LoVo (cell line): Measurements from ENCODE around the gene MITD1.
"Not testable (repeated sequence)": the region's sequence is repeated elsewhere in the genome, so short reads cannot be mapped to it uniquely, and the experiment has no call there.

Experiments used
- DNase-seq: peaks from one replicate; pipeline ENCODE4 v3.0.0-alpha.2; 2016; ENCODE audit warnings: low spot score

The MITD1 gene

GRCh38 chr2:99154643-99155536 lies 26.0 kb downstream of the MITD1 start, which contains the start of the genes LIPT1 and TSGA10:
TSS of gene LIPT1 (plus strand) at chr2:99154967. CDS start at chr2:99161958, 6,991 bp downstream.
TSS of gene TSGA10 (minus strand) at chr2:99154942. CDS start at chr2:99109439, 45,503 bp downstream.
- peak; percentile 91 for DNase-seq

- DNase-seq = no peak
These were observed 26.8 kb downstream of the MITD1 start for GRCh38 chr2:99153921-99154604.

GRCh38 chr2:99152199-99152895 lies 28.5 kb downstream of the MITD1 start:
- DNase-seq = no peak

- no peak for DNase-seq
These were observed 30.2 kb downstream of the MITD1 start for GRCh38 chr2:99150706-99151105.

- peak; percentile 96 for DNase-seq
These were observed 39.4 kb downstream of the MITD1 start, which contains the start of gene C2orf15 for GRCh38 chr2:99141110-99142108. TSS of gene C2orf15 (plus strand) at chr2:99141707. CDS start at chr2:99150559, 8,852 bp downstream.

- no peak for DNase-seq
These were observed 40.1 kb downstream of the MITD1 start for GRCh38 chr2:99140860-99141109.

- DNase-seq = no peak
These were observed 40.6 kb downstream of the MITD1 start for GRCh38 chr2:99140056-99140859.

GRCh38 chr2:99139003-99139402 lies 41.9 kb downstream of the MITD1 start:
- no peak for DNase-seq

- not testable (repeated sequence) for DNase-seq
These were observed 45.8 kb downstream of the MITD1 start for GRCh38 chr2:99135044-99135556.

- DNase-seq = no peak
These were observed 52.9 kb downstream of the MITD1 start for GRCh38 chr2:99127981-99128380.
